HFFc6 (cell line): Measurements from ENCODE around the gene SIK2. TPM values are rescaled to one million over a fixed set of nuclear protein-coding genes. Genes with fewer than 3 reads are reported as not detected.
A peak's percentile ranks its signal among the peaks of the same experiment; 100 is the strongest.

Experiments
- DNase-seq: peaks from one replicate; pipeline ENCODE4 v3.0.0-alpha.2; 2018
- H3K27ac Mint-ChIP-seq: 2 replicates; pipeline ENCODE4 v1.8.0; 2020; ENCODE audit warnings: mild to moderate bottlenecking, mixed read lengths
- H3K27me3 Mint-ChIP-seq: 2 replicates; pipeline ENCODE4 v1.8.0; 2021; ENCODE audit warnings: mild to moderate bottlenecking, moderate library complexity, mixed read lengths; ENCODE audit not compliant: insufficient read depth
- H3K36me3 Mint-ChIP-seq: 2 replicates; pipeline ENCODE4 v1.8.0; 2021; ENCODE audit warnings: low read depth, mixed read lengths
- H3K4me1 Mint-ChIP-seq: 2 replicates; pipeline ENCODE4 v1.8.0; 2020; ENCODE audit warnings: low read depth, mixed read lengths
- H3K4me3 Mint-ChIP-seq: 2 replicates; pipeline ENCODE4 v1.8.0; 2020; ENCODE audit warnings: mild to moderate bottlenecking, moderate library complexity, mixed read lengths
- H3K9me3 Mint-ChIP-seq: 2 replicates; pipeline ENCODE4 v1.8.0; 2020; ENCODE audit warnings: mild to moderate bottlenecking, mixed read lengths
- CTCF ChIP-seq: fragments of 200-600 bp; sonication (generic); IDR thresholded peaks from 2 replicates; pipeline ENCODE4 v1.5.0; 2021; ENCODE audit warnings: antibody characterized with exemption, mild to moderate bottlenecking
- total RNA-seq, 6 experiments: library from RNA; stranded (reverse); fragmentation: NEBNext Ultra II Directional; extraction: Animal tissue kit (Norgen Biotek cat#: 25700); gene quantifications; 2 replicates in 1 of 6; 3 replicates in 5 of 6; pipeline ENCODE4 v1.2.3, GENCODE V29; 2021

SIK2 gene
- total RNA-seq, 6 experiments from 2014 or later: 15.4 to 25.5 (median 18.0) TPM

- Mint-ChIP-seq H3K9me3 (no peaks in the 10 kb centered on the region), H3K27ac (no peak overlapping the region), H3K4me3 (no peak overlapping the region), H3K4me1 (no peaks in the 10 kb centered on the region; the same call in 1 of the 2 replicates), H3K27me3 (no peaks in the 10 kb centered on the region), H3K36me3 (peaks cover 25% of the 10 kb centered on the region)
- TF ChIP-seq CTCF: no peak
- peak; percentile 86 for DNase-seq
These were observed 29.4 kb downstream of the SIK2 start for GRCh38 chr11:111631666-111632039.

GRCh38 chr11:111632516-111633220 is 30.4 kb downstream of the SIK2 start:
- no peak for DNase-seq
- peaks cover 2% of the 10 kb centered on the region; the same call in 1 of the 2 replicates for H3K4me1 Mint-ChIP-seq
- no peak for TF ChIP-seq CTCF
- no peaks in the 10 kb centered on the region for H3K27me3 Mint-ChIP-seq
- peaks cover 24% of the 10 kb centered on the region for H3K36me3 Mint-ChIP-seq
- no peak overlapping the region; the same call in 1 of the 2 replicates for H3K27ac Mint-ChIP-seq
- H3K4me3 Mint-ChIP-seq: no peak overlapping the region
- H3K9me3 Mint-ChIP-seq: no peaks in the 10 kb centered on the region

- peaks cover 6% of the 10 kb centered on the region for H3K4me1 Mint-ChIP-seq
- no peak overlapping the region for H3K27ac Mint-ChIP-seq
These were observed 31.0 kb downstream of the SIK2 start for GRCh38 chr11:111633248-111633647.

GRCh38 chr11:111633756-111634362 is 31.6 kb downstream of the SIK2 start:
- no peak for TF ChIP-seq CTCF
- 0 out of 2 replicates have a peak overlapping the region, but pooled peaks have one; percentile 73 for H3K4me3 Mint-ChIP-seq
- H3K9me3 Mint-ChIP-seq: no peaks in the 10 kb centered on the region
- H3K36me3 Mint-ChIP-seq: peaks cover 24% of the 10 kb centered on the region
- H3K27ac Mint-ChIP-seq: peak overlapping the region; percentile 86
- no peak for DNase-seq
- H3K27me3 Mint-ChIP-seq: no peaks in the 10 kb centered on the region
- peaks cover 13% of the 10 kb centered on the region for H3K4me1 Mint-ChIP-seq

More at GRCh38 chr11:111633248-111633647, 31.0 kb downstream of the SIK2 start:
- DNase-seq: no peak
- no peak for TF ChIP-seq CTCF
- peaks cover 26% of the 10 kb centered on the region for H3K36me3 Mint-ChIP-seq
- H3K27me3 Mint-ChIP-seq: no peaks in the 10 kb centered on the region
- no peaks in the 10 kb centered on the region for H3K9me3 Mint-ChIP-seq
- H3K4me3 Mint-ChIP-seq: no peak overlapping the region

GRCh38 chr11:111634981-111635705 is 32.9 kb downstream of the SIK2 start:
- no peak for TF ChIP-seq CTCF
- peaks cover 25% of the 10 kb centered on the region for H3K4me1 Mint-ChIP-seq
- H3K27ac Mint-ChIP-seq: peak overlapping the region; percentile 86
- DNase-seq: no peak
- H3K27me3 Mint-ChIP-seq: no peaks in the 10 kb centered on the region
- no peaks in the 10 kb centered on the region for H3K9me3 Mint-ChIP-seq
- H3K4me3 Mint-ChIP-seq: peak overlapping the region; percentile 73
- peaks cover 26% of the 10 kb centered on the region for H3K36me3 Mint-ChIP-seq
